Endodermal cell (in vitro differentiated cells): ENCODE data around the gene TSSC4. TPM values are rescaled to one million over a fixed set of nuclear protein-coding genes. Genes with fewer than 3 reads are reported as not detected.

ENCODE experiments used
- DNase-seq: peaks from one replicate; pipeline ENCODE4 v3.0.0-alpha.2; 2017
- H3K27ac ChIP-seq: 2 replicates; pipeline ENCODE4 v1.5.1; 2013; ENCODE audit warnings: mild to moderate bottlenecking, low read depth, low read length, moderate library complexity
- H3K27me3 ChIP-seq: 2 replicates; pipeline ENCODE4 v1.6.1; 2013; ENCODE audit warnings: mild to moderate bottlenecking, low read length, moderate library complexity; ENCODE audit not compliant: insufficient read depth, control insufficient read depth, poor library complexity, severe bottlenecking
- H3K36me3 ChIP-seq: 2 replicates; pipeline ENCODE4 v1.7.0; 2013; ENCODE audit warnings: mild to moderate bottlenecking, low read length, moderate library complexity; ENCODE audit not compliant: control insufficient read depth, insufficient read depth
- H3K4me1 ChIP-seq: one replicate; pipeline ENCODE4 v1.7.0; 2013; ENCODE audit warnings: low read length; ENCODE audit not compliant: control insufficient read depth, insufficient read depth
- H3K4me3 ChIP-seq: 2 replicates; pipeline ENCODE4 v1.5.1; 2013; ENCODE audit warnings: mild to moderate bottlenecking, low read length, moderate library complexity
- H3K9ac ChIP-seq: 2 replicates; pipeline ENCODE4 v1.6.1; 2013; ENCODE audit warnings: mild to moderate bottlenecking, low read length, moderate library complexity; ENCODE audit not compliant: poor library complexity, severe bottlenecking; ENCODE audit errors: extremely low read depth
- H3K9me3 ChIP-seq: 2 replicates; pipeline ENCODE4 v1.6.1; 2013; ENCODE audit warnings: mild to moderate bottlenecking, low read length, moderate library complexity; ENCODE audit not compliant: control insufficient read depth
- H3K27ac Mint-ChIP-seq: 2 replicates; pipeline ENCODE4 v1.8.0; 2020; ENCODE audit warnings: mixed read lengths
- H3K27me3 Mint-ChIP-seq: 2 replicates; pipeline ENCODE4 v1.8.0; 2021; ENCODE audit warnings: mild to moderate bottlenecking, mixed read lengths; ENCODE audit not compliant: insufficient read depth
- H3K36me3 Mint-ChIP-seq: 2 replicates; pipeline ENCODE4 v1.8.0; 2020; ENCODE audit warnings: low read depth, mixed read lengths
- H3K4me1 Mint-ChIP-seq: 2 replicates; pipeline ENCODE4 v1.8.0; 2020; ENCODE audit warnings: mixed read lengths
- H3K4me3 Mint-ChIP-seq: 2 replicates; pipeline ENCODE4 v1.8.0; 2020; ENCODE audit warnings: mild to moderate bottlenecking, moderate library complexity, mixed read lengths
- H3K9me3 Mint-ChIP-seq: 2 replicates; pipeline ENCODE4 v1.8.0; 2020; ENCODE audit warnings: mild to moderate bottlenecking, mixed read lengths
- WGBS, 2 experiments: methylation state at CpG; one replicate each; pipeline versions ENCODE4 v1.1.5 to v1.1.7; 2013; ENCODE audit warnings: missing lambda C conversion rate in 2 of 2, mixed read lengths in 1 of 2; ENCODE audit not compliant: insufficient coverage in 1 of 2, insufficient read length in 1 of 2; 5-methylcytosine and 5-hydroxymethylcytosine counted together
- total RNA-seq, 2 donors: library from RNA; stranded (reverse); fragmentation: NEBNext Ultra II Directional in 1 of 2; extraction: Animal tissue kit (Norgen Biotek cat#: 25700) in 1 of 2; gene quantifications; 2 replicates in 1 of 2; 3 replicates in 1 of 2; pipeline ENCODE4 v1.2.1, GENCODE V29; 2021
- TF ChIP-seq, protein P1 (sequence below): fragments of 200-600 bp; sonication (generic); conservative IDR thresholded peaks from 2 replicates; pipeline ENCODE4 v1.5.0; 2021; ENCODE audit warnings: antibody characterized with exemption, mild to moderate bottlenecking

Gene TSSC4
- total RNA-seq, 2 donors from 2014 or later, result 47.2 to 51.1 TPM

DNA sequence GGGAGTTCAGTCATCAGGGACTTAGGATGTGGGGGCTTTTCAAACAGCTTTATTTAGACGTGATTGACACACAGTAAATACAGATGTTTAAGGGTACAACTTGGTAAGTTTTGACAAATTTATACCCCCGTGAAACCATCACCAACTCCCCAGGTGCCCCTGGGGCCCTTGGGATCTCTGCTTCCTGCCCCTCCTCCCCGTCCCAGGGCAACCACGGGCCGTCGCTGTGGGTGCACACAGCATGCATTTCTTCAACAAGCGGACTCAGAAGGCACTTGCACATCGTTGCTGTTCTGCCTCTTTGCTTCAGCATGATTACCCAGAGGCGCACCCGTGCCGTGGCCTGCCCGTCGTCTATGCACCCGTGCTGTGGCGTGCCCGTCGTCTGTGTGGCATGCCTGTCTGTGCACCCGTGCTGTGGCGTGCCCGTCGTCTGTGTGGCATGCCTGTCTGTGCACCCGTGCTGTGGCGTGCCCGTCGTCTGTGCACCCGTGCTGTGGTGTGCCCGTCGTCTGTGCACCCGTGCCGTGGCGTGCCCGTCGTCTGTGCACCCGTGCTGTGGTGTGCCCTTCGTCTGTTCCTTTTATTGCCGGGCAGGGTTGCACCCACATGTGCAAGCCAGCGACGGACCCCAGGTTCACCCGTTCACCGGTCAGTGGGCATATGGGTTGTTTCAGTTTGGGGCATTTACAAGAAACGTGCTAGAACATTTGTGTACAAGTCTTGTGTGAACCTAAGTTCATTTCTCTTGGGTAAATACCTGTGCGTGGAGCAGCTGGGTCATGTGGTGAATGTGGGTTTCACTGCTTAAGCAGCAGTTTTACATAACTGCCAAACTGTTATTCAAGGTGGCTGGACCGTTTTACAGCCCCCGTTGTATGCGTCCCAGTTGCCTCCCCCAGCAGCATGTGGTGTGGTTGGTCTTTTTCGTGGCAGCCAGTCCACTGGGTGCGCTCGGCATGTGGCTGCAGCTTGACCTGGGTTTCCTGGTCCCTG lies 15.1 kb upstream of the TSSC4 start:
- H3K36me3 Mint-ChIP-seq, result peaks cover 18% of the 10 kb centered on the region
- no peak overlapping the region for H3K27ac Mint-ChIP-seq
- TF ChIP-seq, protein P1, sequence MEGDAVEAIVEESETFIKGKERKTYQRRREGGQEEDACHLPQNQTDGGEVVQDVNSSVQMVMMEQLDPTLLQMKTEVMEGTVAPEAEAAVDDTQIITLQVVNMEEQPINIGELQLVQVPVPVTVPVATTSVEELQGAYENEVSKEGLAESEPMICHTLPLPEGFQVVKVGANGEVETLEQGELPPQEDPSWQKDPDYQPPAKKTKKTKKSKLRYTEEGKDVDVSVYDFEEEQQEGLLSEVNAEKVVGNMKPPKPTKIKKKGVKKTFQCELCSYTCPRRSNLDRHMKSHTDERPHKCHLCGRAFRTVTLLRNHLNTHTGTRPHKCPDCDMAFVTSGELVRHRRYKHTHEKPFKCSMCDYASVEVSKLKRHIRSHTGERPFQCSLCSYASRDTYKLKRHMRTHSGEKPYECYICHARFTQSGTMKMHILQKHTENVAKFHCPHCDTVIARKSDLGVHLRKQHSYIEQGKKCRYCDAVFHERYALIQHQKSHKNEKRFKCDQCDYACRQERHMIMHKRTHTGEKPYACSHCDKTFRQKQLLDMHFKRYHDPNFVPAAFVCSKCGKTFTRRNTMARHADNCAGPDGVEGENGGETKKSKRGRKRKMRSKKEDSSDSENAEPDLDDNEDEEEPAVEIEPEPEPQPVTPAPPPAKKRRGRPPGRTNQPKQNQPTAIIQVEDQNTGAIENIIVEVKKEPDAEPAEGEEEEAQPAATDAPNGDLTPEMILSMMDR, result no peak
- Histone ChIP-seq H3K36me3 (peaks cover 4% of the 10 kb centered on the region), H3K4me1 (no peaks in the 10 kb centered on the region), H3K27ac (no peak overlapping the region), H3K9ac (no peak overlapping the region), H3K9me3 (no peaks in the 10 kb centered on the region), H3K4me3 (no peak overlapping the region), H3K27me3 (no peaks in the 10 kb centered on the region)
- H3K9me3 Mint-ChIP-seq, result no peaks in the 10 kb centered on the region
- no peak for DNase-seq
- H3K4me3 Mint-ChIP-seq, result no peak overlapping the region
- peaks cover 8% of the 10 kb centered on the region for H3K4me1 Mint-ChIP-seq
- WGBS, 2 experiments, result 85 to 91% methylated on average over 29 to 44 of the region's 48 CpGs
- no peaks in the 10 kb centered on the region for H3K27me3 Mint-ChIP-seq

GRCh38 chr11:2386591-2386990 lies 14.0 kb upstream of the TSSC4 start:
- Mint-ChIP-seq H3K4me1 (no peaks in the 10 kb centered on the region), H3K27me3 (no peaks in the 10 kb centered on the region), H3K4me3 (no peak overlapping the region), H3K9me3 (no peaks in the 10 kb centered on the region), H3K27ac (no peak overlapping the region), H3K36me3 (peaks cover 17% of the 10 kb centered on the region)
- H3K9ac ChIP-seq, result no peak overlapping the region
- H3K4me1 ChIP-seq, result no peaks in the 10 kb centered on the region
- H3K4me3 ChIP-seq, result no peak overlapping the region
- H3K27me3 ChIP-seq, result no peaks in the 10 kb centered on the region
- H3K36me3 ChIP-seq, result peaks cover 4% of the 10 kb centered on the region
- H3K27ac ChIP-seq, result peak overlapping the region; percentile 63
- TF ChIP-seq, protein P1, result no peak
- 93% methylated on average over 6 to 9 of the region's 9 CpGs for WGBS, 2 experiments
- H3K9me3 ChIP-seq, result no peaks in the 10 kb centered on the region
- DNase-seq, result no peak

GRCh38 chr11:2387266-2387987 lies 13.1 kb upstream of the TSSC4 start:
- no peak overlapping the region for H3K4me3 Mint-ChIP-seq
- H3K4me1 Mint-ChIP-seq, result no peaks in the 10 kb centered on the region
- H3K9me3 Mint-ChIP-seq, result no peaks in the 10 kb centered on the region
- H3K27me3 Mint-ChIP-seq, result no peaks in the 10 kb centered on the region
- H3K27ac Mint-ChIP-seq, result no peak overlapping the region
- DNase-seq, result no peak
- 76 to 91% methylated on average over 10 to 14 of the region's 14 CpGs for WGBS, 2 experiments
- peaks cover 4% of the 10 kb centered on the region for H3K36me3 ChIP-seq
- no peaks in the 10 kb centered on the region for H3K9me3 ChIP-seq
- no peaks in the 10 kb centered on the region for H3K27me3 ChIP-seq
- H3K4me3 ChIP-seq, result no peak overlapping the region
- TF ChIP-seq, protein P1, result no peak
- no peaks in the 10 kb centered on the region for H3K4me1 ChIP-seq
- H3K9ac ChIP-seq, result no peak overlapping the region
- peaks cover 17% of the 10 kb centered on the region for H3K36me3 Mint-ChIP-seq
- H3K27ac ChIP-seq, result peak overlapping the region; percentile 63
